ENCODE data around the gene FXYD1. TPM values are rescaled to one million over a fixed set of nuclear protein-coding genes. Genes with fewer than 3 reads are reported as not detected.

Gene FXYD1
- total RNA-seq, 2 donors from 2014 or later, result not detected

DNA sequence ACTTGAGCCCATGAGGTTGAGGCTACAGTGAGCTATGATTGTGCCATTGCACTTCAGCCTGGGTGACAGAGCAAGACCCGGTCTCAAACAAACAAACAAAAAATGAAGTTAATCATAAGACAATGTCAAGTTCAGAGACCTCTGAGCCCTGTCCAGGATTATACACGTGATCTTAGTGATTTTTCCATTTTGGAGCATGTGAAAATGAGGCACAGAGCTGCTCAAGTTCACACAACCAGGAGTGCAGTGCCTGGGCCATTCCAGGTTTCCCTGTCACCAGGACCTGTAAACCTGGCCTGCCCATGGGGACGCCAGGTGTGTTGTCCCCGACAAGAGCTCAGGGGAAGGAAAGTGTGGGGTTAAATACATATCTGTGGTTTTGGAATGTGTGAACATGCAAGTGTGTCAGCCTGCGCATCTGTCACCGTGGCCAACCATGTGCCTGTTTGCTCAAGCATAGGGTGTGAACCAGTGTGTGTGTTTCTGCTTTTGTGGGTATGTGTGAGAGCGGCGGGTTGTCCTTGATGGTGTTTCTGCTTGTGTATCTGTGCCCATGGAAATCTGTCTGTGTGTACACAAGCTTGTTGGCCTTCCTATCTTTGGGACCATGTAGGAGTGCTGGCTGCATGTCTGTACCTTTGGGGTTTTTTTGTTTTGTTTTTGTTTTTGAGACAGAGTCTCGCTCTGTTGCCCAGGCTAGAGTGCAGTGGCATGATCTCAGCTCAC, 1.5 kb upstream of the FXYD1 start:
- Mint-ChIP-seq H3K27me3 (peaks cover 6 to 10% of the 10 kb centered on the region in 2 donors), H3K4me1 (ENCODE audit: low read depth in 2 of 2) (peaks cover 14 to 26% of the 10 kb centered on the region in 2 donors), H3K9me3 (peaks cover 6% of the 10 kb centered on the region), H3K27ac (no peak overlapping the region), H3K4me3 (no peak overlapping the region), H3K36me3 (no peaks in the 10 kb centered on the region)
- no peak for ATAC-seq
- DNase-seq (ENCODE audit: low spot score), result no peak

DNA sequence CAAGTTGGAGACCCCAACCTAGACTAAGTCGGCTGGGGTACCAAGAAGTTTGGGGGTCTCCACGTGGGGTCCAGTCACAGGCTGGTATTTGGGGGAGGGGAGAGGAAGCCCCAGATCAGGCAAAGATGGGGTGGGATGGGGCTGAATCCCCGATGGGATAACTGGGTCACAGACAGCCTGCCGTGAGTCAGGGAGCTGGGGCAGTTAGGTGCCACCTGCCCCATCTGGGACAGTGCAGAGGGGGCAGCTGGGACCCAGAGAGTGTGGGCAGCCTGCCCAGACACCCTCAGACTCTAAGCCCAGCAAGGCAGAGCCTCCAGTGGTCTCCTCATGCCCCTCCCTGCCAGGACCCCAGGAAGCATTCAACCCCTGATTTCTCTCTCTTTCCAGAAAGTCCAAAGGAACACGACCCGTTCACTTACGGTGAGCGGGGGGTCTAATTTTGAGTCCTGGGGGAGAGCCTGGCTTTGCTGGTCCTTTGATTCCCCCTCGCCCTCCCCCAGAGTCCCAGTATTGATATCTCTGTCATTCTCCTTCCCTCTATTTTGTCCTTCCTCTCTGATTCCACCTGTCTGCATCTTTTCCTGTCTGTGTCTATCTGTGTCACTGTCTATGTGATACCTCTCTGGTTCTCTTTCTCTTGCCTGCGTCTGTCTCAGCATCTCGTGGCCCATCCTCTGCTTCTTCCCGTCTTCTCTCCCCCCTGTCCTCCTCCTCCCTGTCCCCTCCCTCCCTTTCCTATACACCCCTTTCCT, 1.8 kb downstream of the FXYD1 start:
- Mint-ChIP-seq H3K27ac (no peak overlapping the region), H3K4me3 (peak overlapping the region; percentile 75), H3K9me3 (no peaks in the 10 kb centered on the region), H3K4me1 (ENCODE audit: low read depth in 2 of 2) (peaks cover 20 to 30% of the 10 kb centered on the region in 2 donors), H3K27me3 (peaks cover 10 to 18% of the 10 kb centered on the region in 2 donors), H3K36me3 (no peaks in the 10 kb centered on the region)
- DNase-seq (ENCODE audit: low spot score) (no peak), ATAC-seq (no peak)

DNA sequence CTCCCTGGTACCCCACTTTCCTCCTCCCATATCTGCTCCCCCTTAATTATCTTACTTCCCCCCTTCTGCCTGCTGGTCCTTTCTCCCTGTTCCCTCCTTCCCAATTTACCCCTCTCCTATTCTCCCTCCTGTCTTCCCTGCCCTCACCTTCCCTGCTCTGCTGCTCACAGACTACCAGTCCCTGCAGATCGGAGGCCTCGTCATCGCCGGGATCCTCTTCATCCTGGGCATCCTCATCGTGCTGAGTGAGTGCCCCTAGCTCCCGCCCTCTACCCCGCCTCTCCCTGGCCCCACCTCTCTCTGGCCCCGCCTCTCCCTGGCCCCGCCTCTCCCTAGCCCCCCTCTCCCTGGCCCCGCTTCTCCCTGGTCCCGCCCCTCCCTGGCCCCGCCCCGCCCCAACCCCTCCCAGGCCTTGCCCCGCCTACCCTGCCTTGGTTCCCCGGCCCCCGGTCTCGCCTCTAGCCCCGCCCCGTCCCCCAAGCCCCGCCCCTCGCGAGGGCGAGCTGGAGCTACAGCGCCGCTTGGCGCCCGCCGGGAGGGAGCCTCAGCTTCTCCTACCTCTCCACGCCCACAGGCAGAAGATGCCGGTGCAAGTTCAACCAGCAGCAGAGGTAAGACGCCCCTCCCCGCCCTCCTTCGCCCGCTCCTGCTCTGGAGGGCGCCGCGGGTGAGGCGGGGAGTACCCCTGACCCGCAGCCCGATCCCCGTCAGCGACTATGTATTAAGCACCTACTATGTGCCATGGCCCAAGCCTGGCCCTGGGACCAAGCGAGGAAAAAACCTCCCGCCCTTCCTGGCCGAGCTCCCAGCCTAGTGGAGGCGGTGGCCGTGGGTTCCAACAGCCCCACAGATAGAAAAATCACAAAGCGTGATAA, 2.6 kb downstream of the FXYD1 start:
- Mint-ChIP-seq H3K27me3 (peaks cover 10 to 18% of the 10 kb centered on the region in 2 donors), H3K4me1 (ENCODE audit: low read depth in 2 of 2) (peaks cover 20 to 30% of the 10 kb centered on the region in 2 donors), H3K9me3 (no peaks in the 10 kb centered on the region), H3K27ac (no peak overlapping the region), H3K4me3 (peak overlapping the region; percentile 75), H3K36me3 (no peaks in the 10 kb centered on the region)
- ATAC-seq (peak; percentile 94 to 97), DNase-seq (ENCODE audit: low spot score) (peak; percentile 92)

DNA sequence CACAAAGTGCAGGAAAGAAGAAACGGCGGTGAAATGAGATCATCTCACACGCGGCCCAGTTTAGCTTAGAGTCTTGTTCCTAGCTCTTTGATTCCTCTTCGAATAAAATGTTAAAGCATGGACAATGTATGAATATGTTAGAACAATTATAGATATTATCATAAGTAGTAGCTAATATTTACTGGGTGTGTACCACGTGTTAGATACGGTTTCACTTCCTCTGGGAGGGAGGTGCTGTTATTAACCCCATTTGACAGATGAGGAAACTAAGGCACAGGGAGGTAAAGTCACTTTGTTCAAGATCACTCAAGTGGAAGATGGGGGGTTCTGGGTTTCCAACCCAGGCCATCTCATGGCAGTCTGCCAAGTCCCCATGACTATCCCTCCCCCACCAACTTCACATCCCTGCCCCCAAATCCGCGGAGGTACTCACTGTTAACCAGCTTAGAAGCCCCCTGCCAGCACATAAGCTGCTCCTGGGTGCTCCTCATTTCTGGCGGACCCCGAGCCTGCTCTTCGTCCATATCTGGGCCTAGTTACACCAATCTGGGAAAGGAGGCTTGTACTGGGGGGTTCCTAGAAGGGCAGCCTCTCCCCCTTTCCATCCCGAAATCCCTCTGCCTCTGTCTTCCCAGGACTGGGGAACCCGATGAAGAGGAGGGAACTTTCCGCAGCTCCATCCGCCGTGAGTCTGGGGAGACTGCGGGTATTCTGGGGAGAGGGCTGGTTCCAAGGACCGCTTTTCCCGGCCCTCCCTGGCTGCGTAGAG, 3.4 kb downstream of the FXYD1 start:
- ATAC-seq, result no peak
- Mint-ChIP-seq H3K9me3 (no peaks in the 10 kb centered on the region), H3K27ac (no peak overlapping the region), H3K36me3 (no peaks in the 10 kb centered on the region), H3K4me1 (ENCODE audit: low read depth in 2 of 2) (peaks cover 20 to 30% of the 10 kb centered on the region in 2 donors), H3K27me3 (peaks cover 10 to 18% of the 10 kb centered on the region in 2 donors), H3K4me3 (peak overlapping the region; percentile 75)
- DNase-seq (ENCODE audit: low spot score), result no peak

DNA sequence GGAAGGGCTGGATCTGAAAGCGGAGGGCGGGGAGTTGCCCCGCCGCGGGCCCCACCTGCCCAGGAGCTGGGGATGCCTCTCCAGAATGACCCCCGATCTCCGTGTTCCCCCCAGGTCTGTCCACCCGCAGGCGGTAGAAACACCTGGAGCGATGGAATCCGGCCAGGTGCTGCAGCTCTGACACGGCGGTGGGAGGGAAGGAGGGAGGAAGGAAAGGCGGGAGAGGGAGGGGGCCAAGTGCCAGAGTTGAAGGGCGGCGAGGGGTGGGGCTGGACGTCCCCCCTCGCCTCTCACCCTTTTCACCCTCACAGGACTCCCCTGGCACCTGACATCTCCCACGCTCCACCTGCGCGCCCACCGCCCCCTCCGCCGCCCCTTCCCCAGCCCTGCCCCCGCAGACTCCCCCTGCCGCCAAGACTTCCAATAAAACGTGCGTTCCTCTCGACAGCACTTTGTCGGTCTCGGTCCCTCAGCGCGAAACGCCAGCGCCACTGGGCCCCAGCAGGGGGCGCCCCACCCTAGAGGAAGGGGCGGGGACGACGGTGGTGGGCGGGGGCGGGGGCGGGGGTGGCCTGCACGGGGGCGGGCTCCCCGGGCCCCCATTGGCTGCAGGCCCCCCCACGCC, 4.1 kb downstream of the FXYD1 start:
- DNase-seq (ENCODE audit: low spot score) (peak; percentile 77), ATAC-seq (peak; percentile 24 to 28)
- no peaks in the 10 kb centered on the region for H3K9me3 Mint-ChIP-seq
- peaks cover 10 to 18% of the 10 kb centered on the region in 2 donors for H3K27me3 Mint-ChIP-seq
- no peaks in the 10 kb centered on the region for H3K36me3 Mint-ChIP-seq
- H3K4me1 Mint-ChIP-seq (ENCODE audit: low read depth in 2 of 2), result peaks cover 20 to 25% of the 10 kb centered on the region in 2 donors
- H3K4me3 Mint-ChIP-seq, result peak overlapping the region; percentile 51
- H3K27ac Mint-ChIP-seq, result no peak overlapping the region

- H3K27me3 Mint-ChIP-seq, result peaks cover 10 to 18% of the 10 kb centered on the region in 2 donors
- DNase-seq (ENCODE audit: low spot score) (no peak), ATAC-seq (no peak)
- H3K9me3 Mint-ChIP-seq, result no peaks in the 10 kb centered on the region
- H3K27ac Mint-ChIP-seq, result no peak within 1 kb of the TSS
- peak within 1 kb of the TSS; percentile 75 for H3K4me3 Mint-ChIP-seq
- H3K36me3 Mint-ChIP-seq, result no peaks in the 10 kb centered on the region
- H3K4me1 Mint-ChIP-seq (ENCODE audit: low read depth in 2 of 2), result peaks cover 20 to 25% of the 10 kb centered on the region in 2 donors
Measured at GRCh38 chr19:35143231-35143715, 4.6 kb downstream of the FXYD1 start, which contains the start of gene FXYD7. TSS of gene FXYD7 (plus strand) at chr19:35143255. CDS start at chr19:35143334, 79 bp downstream.

DNA sequence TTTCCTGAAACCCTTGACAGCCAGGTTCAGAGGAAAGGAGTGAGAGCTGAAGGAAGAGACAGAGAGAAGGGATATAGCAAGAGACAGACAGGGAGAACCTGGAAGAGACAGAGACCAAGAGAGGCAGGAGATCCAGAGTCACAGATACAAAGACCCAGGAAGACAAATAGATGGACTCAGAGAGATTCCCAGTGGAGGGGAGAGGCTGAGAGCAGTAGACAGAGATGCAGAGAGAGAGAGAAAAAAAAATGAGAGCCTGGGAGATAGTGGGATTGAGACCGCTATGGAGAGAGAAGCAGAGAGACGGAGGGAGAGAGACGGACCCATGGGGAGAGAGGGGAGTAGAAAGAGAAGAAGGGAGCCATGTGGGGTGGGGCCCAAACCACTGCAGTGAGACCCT, 5.2 kb downstream of the FXYD1 start:
- Mint-ChIP-seq H3K9me3 (no peaks in the 10 kb centered on the region), H3K27ac (no peak overlapping the region), H3K4me3 (no peak overlapping the region), H3K36me3 (no peaks in the 10 kb centered on the region), H3K27me3 (peaks cover 10 to 18% of the 10 kb centered on the region in 2 donors), H3K4me1 (ENCODE audit: low read depth in 2 of 2) (peaks cover 20 to 25% of the 10 kb centered on the region in 2 donors)
- no peak for DNase-seq (ENCODE audit: low spot score)
- ATAC-seq, result no peak

- H3K9me3 Mint-ChIP-seq, result no peaks in the 10 kb centered on the region
- peaks cover 10 to 18% of the 10 kb centered on the region in 2 donors for H3K27me3 Mint-ChIP-seq
- no peak overlapping the region for H3K27ac Mint-ChIP-seq
- H3K4me1 Mint-ChIP-seq (ENCODE audit: low read depth in 2 of 2), result peaks cover 20 to 25% of the 10 kb centered on the region in 2 donors
- no peaks in the 10 kb centered on the region for H3K36me3 Mint-ChIP-seq
- ATAC-seq (no peak), DNase-seq (ENCODE audit: low spot score) (no peak)
- no peak overlapping the region for H3K4me3 Mint-ChIP-seq
Measured at GRCh38 chr19:35144259-35144599, 5.6 kb downstream of the FXYD1 start.

DNA sequence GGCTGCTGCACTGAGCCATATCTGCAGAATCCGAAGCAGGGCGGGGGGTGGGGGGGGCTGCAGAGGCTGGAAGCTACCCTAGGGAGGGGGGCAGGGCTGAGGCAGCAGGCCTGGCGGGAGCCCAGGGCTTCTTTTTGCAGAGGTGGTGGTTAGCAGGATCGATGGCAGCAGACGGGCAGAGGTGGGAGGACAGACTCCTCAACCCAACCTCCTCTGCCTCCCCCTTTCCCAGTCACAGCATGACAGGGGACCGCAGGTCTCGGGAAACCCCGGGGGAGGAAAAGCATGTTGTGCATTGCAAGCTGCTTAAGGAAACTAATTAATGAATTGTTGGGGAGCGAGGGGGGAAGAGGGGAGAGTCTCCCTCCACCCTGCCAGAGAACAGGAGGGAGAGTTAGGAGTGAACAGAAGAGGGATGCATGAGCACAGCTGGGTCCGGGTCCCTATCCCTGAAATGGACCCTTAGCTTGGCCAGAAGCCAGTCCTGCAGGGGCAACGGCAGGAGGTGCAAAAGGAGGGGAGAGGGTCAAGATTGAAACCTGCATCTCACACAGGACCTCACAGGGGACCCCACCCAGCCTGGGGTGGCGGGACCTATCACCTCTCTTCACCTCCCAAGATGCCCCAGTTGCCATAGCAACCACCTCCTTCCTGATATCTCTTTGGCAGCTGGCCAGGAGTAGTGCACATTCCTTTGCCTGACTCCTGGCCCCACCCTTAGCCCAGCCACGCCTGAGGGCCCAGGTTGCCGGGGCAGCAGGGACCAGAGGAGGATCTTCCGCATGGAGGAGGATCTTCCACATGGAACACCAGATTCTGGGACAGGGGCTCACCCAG, 6.2 kb downstream of the FXYD1 start:
- Mint-ChIP-seq H3K27ac (no peak overlapping the region), H3K4me3 (no peak overlapping the region), H3K4me1 (ENCODE audit: low read depth in 2 of 2) (peaks cover 20 to 25% of the 10 kb centered on the region in 2 donors), H3K27me3 (peaks cover 10 to 18% of the 10 kb centered on the region in 2 donors), H3K36me3 (no peaks in the 10 kb centered on the region), H3K9me3 (no peaks in the 10 kb centered on the region)
- ATAC-seq (no peak), DNase-seq (ENCODE audit: low spot score) (no peak)

GRCh38 chr19:35146746-35147459, 8.3 kb downstream of the FXYD1 start:
- no peak for ATAC-seq
- no peak overlapping the region for H3K27ac Mint-ChIP-seq
- no peak overlapping the region for H3K4me3 Mint-ChIP-seq

GRCh38 chr19:35149463-35149862, 10.8 kb downstream of the FXYD1 start:
- Mint-ChIP-seq H3K4me3 (no peak overlapping the region), H3K4me1 (ENCODE audit: low read depth in 2 of 2) (peaks cover 13 to 17% of the 10 kb centered on the region in 2 donors), H3K27ac (no peak overlapping the region), H3K9me3 (no peaks in the 10 kb centered on the region), H3K27me3 (peaks cover 0 to 7% of the 10 kb centered on the region in 2 donors), H3K36me3 (no peaks in the 10 kb centered on the region)
- DNase-seq (ENCODE audit: low spot score) (no peak), ATAC-seq (no peak)

More at GRCh38 chr19:35146746-35147459, 8.3 kb downstream of the FXYD1 start:
- peaks cover 6 to 12% of the 10 kb centered on the region in 2 donors for H3K4me1 Mint-ChIP-seq (ENCODE audit: low read depth in 2 of 2)
- H3K9me3 Mint-ChIP-seq, result no peaks in the 10 kb centered on the region
- peaks cover 4 to 10% of the 10 kb centered on the region in 2 donors for H3K27me3 Mint-ChIP-seq
- DNase-seq (ENCODE audit: low spot score), result no peak
- no peaks in the 10 kb centered on the region for H3K36me3 Mint-ChIP-seq

Data from natural killer cell treated with Interleukin-12 subunit alpha and Interleukin-12 subunit beta and Interleukin-15 and Interleukin-18, amount 100 ng/mL, for 72 hours (primary cell).